Neural cell (in vitro differentiated cells): ENCODE results near the gene MAST4. TPM values are rescaled to one million over a fixed set of nuclear protein-coding genes. Genes with fewer than 3 reads are reported as not detected.

Experiments used
- H2AFZ ChIP-seq: fragments of 200-600, 300-800 bp; sonication (generic), shearing (Covaris generic); 2 replicates; pipeline ENCODE4 v1.6.0; 2014; ENCODE audit warnings: low read depth, mild to moderate bottlenecking, antibody characterized with exemption, low read length, moderate library complexity
- H3F3A ChIP-seq: fragments of 200-600 bp; shearing (Covaris generic); 2 replicates; pipeline ENCODE4 v1.6.1; 2016; ENCODE audit warnings: mild to moderate bottlenecking, moderate library complexity, mixed read lengths, antibody characterized with exemption, low read length; ENCODE audit not compliant: insufficient read depth, poor library complexity, severe bottlenecking
- H3K27ac ChIP-seq: fragments of 200-600, 300-800 bp; sonication (generic), shearing (Covaris generic); 2 replicates; pipeline ENCODE4 v1.5.1; 2014; ENCODE audit warnings: mild to moderate bottlenecking, low read length, moderate library complexity
- H3K27me3 ChIP-seq: fragments of 300-800, 200-600 bp; sonication (generic), shearing (Covaris generic); 2 replicates; pipeline ENCODE4 v1.6.0; 2014; ENCODE audit warnings: mild to moderate bottlenecking, low read depth, low read length, moderate library complexity; ENCODE audit not compliant: insufficient read depth
- H3K36me3 ChIP-seq: fragments of 300-800, 200-600 bp; sonication (generic), shearing (Covaris generic); 2 replicates; pipeline ENCODE4 v1.5.1; 2014; ENCODE audit warnings: mild to moderate bottlenecking, antibody characterized with exemption, low read length, moderate library complexity; ENCODE audit not compliant: insufficient read depth
- H3K4me2 ChIP-seq: fragments of 300-800, 200-600 bp; sonication (generic), shearing (Covaris generic); 2 replicates; pipeline ENCODE4 v1.6.0; 2014; ENCODE audit warnings: mild to moderate bottlenecking, low read length
- H3K4me3 ChIP-seq: fragments of 300-800, 200-600 bp; sonication (generic), shearing (Covaris generic); 2 replicates; pipeline ENCODE4 v1.5.1; 2014; ENCODE audit warnings: mild to moderate bottlenecking, low read length, moderate library complexity
- H3K79me2 ChIP-seq: fragments of 200-600 bp; shearing (Covaris generic); replicated peaks from 2 replicates; pipeline ENCODE4 v1.6.0; 2014; ENCODE audit warnings: mild to moderate bottlenecking, low read length, moderate library complexity; ENCODE audit not compliant: insufficient read depth
- H3K9ac ChIP-seq: fragments of 300-800, 200-600 bp; sonication (generic), shearing (Covaris generic); 2 replicates; pipeline ENCODE4 v1.6.1; 2016; ENCODE audit warnings: mild to moderate bottlenecking, low read length, mixed read lengths
- H3K9me2 ChIP-seq: fragments of 200-600 bp; shearing (Covaris generic); 2 replicates; pipeline ENCODE4 v1.6.1; 2016; ENCODE audit warnings: mild to moderate bottlenecking, low read length, mixed read lengths; ENCODE audit not compliant: insufficient read depth
- H3K9me3 ChIP-seq: fragments of 200-600, 300-800 bp; sonication (generic), shearing (Covaris generic); 2 replicates; pipeline ENCODE4 v1.6.1; 2016; ENCODE audit warnings: mild to moderate bottlenecking, mixed run types, low read length, moderate library complexity, mixed read lengths
- H4K20me1 ChIP-seq: fragments of 200-600 bp; shearing (Covaris generic); 2 replicates; pipeline ENCODE4 v1.6.1; 2016; ENCODE audit warnings: mild to moderate bottlenecking, mixed run types; ENCODE audit not compliant: insufficient read depth
- CTCF ChIP-seq: fragments of 450-650 bp; IDR thresholded peaks from 2 replicates; pipeline ENCODE4 v1.5.1; 2014; ENCODE audit warnings: antibody characterized with exemption, mild to moderate bottlenecking, moderate library complexity; ENCODE audit not compliant: poor library complexity, severe bottlenecking
- EP300 ChIP-seq: fragments of 450-650 bp; conservative IDR thresholded peaks from 2 replicates; pipeline ENCODE4 v1.6.1; 2014; ENCODE audit warnings: antibody characterized with exemption, mild to moderate bottlenecking, moderate library complexity; ENCODE audit not compliant: poor library complexity, severe bottlenecking
- EZH2 ChIP-seq: fragments of 200-600, 300-800 bp; shearing (Covaris generic), sonication (generic); IDR thresholded peaks from 2 replicates; pipeline ENCODE4 v1.6.1; 2014; ENCODE audit warnings: antibody characterized with exemption, low read length, borderline replicate concordance, mild to moderate bottlenecking; ENCODE audit not compliant: insufficient read depth, poor library complexity, severe bottlenecking
- MXI1 ChIP-seq: fragments of 450-650 bp; conservative IDR thresholded peaks from 2 replicates; pipeline ENCODE4 v1.6.1; 2014; ENCODE audit warnings: antibody characterized with exemption, mild to moderate bottlenecking; ENCODE audit not compliant: poor library complexity, severe bottlenecking
- POLR2AphosphoS5 ChIP-seq: IDR thresholded peaks from 2 replicates; pipeline ENCODE4 v1.6.1; 2012
- RAD21 ChIP-seq: fragments of 450-650 bp; conservative IDR thresholded peaks from 2 replicates; pipeline ENCODE4 v1.6.1; 2014; ENCODE audit warnings: antibody characterized with exemption, mild to moderate bottlenecking, moderate library complexity
- REST ChIP-seq: IDR thresholded peaks from 2 replicates; pipeline ENCODE4 v1.6.1; 2012; ENCODE audit warnings: borderline replicate concordance
- SMC3 ChIP-seq: fragments of 450-650 bp; conservative IDR thresholded peaks from 2 replicates; pipeline ENCODE4 v1.6.1; 2014; ENCODE audit warnings: antibody characterized with exemption, mild to moderate bottlenecking, moderate library complexity; ENCODE audit not compliant: poor library complexity
- TAF1 ChIP-seq: IDR thresholded peaks from 2 replicates; pipeline ENCODE4 v1.6.1; 2012; ENCODE audit warnings: low read depth
- polyA plus RNA-seq: library from polyadenylated mRNA; depleted of rRNA; stranded (reverse); fragments of >200 nt; gene quantifications from 2 replicates; pipeline ENCODE4 v1.2.3, GENCODE V29; 2014

The MAST4 gene
- polyA plus RNA-seq, 1 donor from 2014 or later: 2.3 TPM

- H3F3A ChIP-seq: no peaks in the 10 kb centered on the region
- no peaks in the 10 kb centered on the region for H3K27me3 ChIP-seq
- no peaks in the 10 kb centered on the region for H3K9me2 ChIP-seq
- no peak overlapping the region for H3K27ac ChIP-seq
- no peak overlapping the region for H3K4me3 ChIP-seq
- TF ChIP-seq POLR2AphosphoS5: no peak
- no peak for TF ChIP-seq EZH2
- TF ChIP-seq CTCF: no peak
- no peak for TF ChIP-seq SMC3
- no peak for TF ChIP-seq TAF1
- TF ChIP-seq EP300: no peak
- TF ChIP-seq MXI1: no peak
- no peak for TF ChIP-seq REST
- TF ChIP-seq RAD21: no peak
- no peak overlapping the region for H3K9ac ChIP-seq
- no peak overlapping the region for H3K4me2 ChIP-seq
- no peaks in the 10 kb centered on the region for H4K20me1 ChIP-seq
- no peaks in the 10 kb centered on the region for H3K79me2 ChIP-seq
- H3K9me3 ChIP-seq: no peaks in the 10 kb centered on the region
- H3K36me3 ChIP-seq: no peaks in the 10 kb centered on the region
- H2AFZ ChIP-seq: no peak overlapping the region
Measured at GRCh38 chr5:66644111-66644510, 47.9 kb downstream of the MAST4 start.

GRCh38 chr5:66645039-66645438 lies 48.8 kb downstream of the MAST4 start:
- no peak for TF ChIP-seq POLR2AphosphoS5
- TF ChIP-seq EZH2: no peak
- TF ChIP-seq CTCF: no peak
- no peak for TF ChIP-seq EP300
- no peak for TF ChIP-seq REST
- no peak for TF ChIP-seq TAF1
- no peak for TF ChIP-seq RAD21
- no peak for TF ChIP-seq MXI1
- TF ChIP-seq SMC3: no peak
- no peaks in the 10 kb centered on the region for H3K9me3 ChIP-seq

More at GRCh38 chr5:66645039-66645438, 48.8 kb downstream of the MAST4 start:
- Histone ChIP-seq H2AFZ (no peak overlapping the region), H3F3A (no peaks in the 10 kb centered on the region), H3K4me3 (no peak overlapping the region), H3K9ac (no peak overlapping the region), H3K27ac (no peak overlapping the region), H3K9me2 (no peaks in the 10 kb centered on the region), H3K27me3 (no peaks in the 10 kb centered on the region), H3K4me2 (no peak overlapping the region), H3K79me2 (no peaks in the 10 kb centered on the region), H4K20me1 (no peaks in the 10 kb centered on the region), H3K36me3 (no peaks in the 10 kb centered on the region)
